GM23248 (cell line): ENCODE data around the gene FADS3.

Experiments
- EZH2 ChIP-seq: fragments of 200-600 bp; sonication (generic); IDR thresholded peaks from 2 replicates; pipeline ENCODE4 v1.6.1; 2018; ENCODE audit warnings: antibody characterized with exemption, mild to moderate bottlenecking; ENCODE audit not compliant: insufficient read depth, poor library complexity, severe bottlenecking
- EZH2phosphoT487 ChIP-seq: fragments of 200-600 bp; sonication (generic); IDR thresholded peaks from 2 replicates; pipeline ENCODE4 v1.6.1; 2018; ENCODE audit warnings: antibody characterized with exemption, moderate library complexity, mild to moderate bottlenecking, low read depth; ENCODE audit not compliant: insufficient read depth

DNA sequence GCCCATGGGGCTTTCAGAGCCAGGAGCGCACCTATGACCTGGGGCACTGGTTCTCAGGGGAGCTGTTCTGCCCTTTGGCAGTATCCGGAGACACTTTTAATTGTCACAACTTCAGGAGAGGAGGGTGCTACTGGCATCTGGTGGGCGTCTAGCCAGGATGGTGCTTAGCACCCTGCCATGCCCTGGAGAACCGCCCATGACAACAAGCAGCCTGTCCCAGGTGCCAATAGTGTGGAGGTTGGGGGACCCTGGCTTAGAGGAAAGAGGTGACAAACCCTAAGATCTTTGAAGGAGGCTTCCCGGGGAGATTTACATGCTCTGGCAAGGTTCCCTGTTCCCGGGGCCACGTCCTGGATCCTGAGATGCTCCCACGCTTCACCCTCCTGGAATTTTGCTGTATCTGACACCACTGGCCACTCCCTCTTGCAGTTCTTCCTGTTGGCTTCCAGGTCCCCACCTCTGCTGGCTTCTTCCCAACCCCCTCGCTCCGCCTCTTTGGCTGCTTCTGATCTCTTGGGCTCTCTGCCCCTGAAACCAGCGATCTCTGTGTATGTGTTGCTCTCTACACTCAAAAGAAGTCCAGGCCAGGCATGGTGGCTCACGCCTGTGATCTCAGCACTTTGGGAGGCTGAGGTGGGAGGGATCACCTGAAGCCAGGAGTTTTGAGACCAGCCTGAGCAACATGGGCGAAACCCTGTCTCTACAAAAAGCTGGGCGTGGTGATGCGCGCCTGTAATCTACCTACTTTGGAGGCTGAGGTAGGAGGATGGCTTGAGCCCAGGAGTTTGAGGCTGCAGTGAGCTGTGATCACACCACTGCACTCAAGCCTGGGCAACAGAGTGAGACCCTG, 31.1 kb downstream of the FADS3 start:
- TF ChIP-seq EZH2phosphoT487 (no peak), EZH2 (no peak)
